ENCODE measurements around the gene LAMA4. TPM values are rescaled to one million over a fixed set of nuclear protein-coding genes. Genes with fewer than 3 reads are reported as not detected.

LAMA4 gene
- total and polyA plus RNA-seq, 2 of the 13 experiments (the other 11 are each of a cell fraction or from before 2014, with no cell fraction given), result not detected

DNA sequence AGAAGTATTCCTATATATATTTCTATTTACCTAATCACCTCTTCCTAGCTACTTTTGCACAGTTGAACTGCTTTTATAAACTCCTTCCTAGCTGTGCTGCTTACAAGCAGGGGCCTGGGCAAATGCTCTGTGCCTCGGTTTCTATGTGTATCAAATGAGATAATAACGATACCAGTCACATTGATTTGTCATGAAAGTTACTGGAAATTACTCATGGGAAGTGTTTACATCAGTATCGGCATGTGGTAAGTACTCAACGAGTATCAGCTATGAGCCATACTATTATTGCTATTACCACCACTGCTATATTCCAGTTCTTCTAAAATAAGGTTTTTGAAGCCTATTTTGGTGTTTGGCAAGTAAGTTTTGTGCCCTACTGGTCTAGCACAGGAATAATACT is 4.9 kb downstream of the LAMA4 start (continued):
- TF ChIP-seq, protein P1, sequence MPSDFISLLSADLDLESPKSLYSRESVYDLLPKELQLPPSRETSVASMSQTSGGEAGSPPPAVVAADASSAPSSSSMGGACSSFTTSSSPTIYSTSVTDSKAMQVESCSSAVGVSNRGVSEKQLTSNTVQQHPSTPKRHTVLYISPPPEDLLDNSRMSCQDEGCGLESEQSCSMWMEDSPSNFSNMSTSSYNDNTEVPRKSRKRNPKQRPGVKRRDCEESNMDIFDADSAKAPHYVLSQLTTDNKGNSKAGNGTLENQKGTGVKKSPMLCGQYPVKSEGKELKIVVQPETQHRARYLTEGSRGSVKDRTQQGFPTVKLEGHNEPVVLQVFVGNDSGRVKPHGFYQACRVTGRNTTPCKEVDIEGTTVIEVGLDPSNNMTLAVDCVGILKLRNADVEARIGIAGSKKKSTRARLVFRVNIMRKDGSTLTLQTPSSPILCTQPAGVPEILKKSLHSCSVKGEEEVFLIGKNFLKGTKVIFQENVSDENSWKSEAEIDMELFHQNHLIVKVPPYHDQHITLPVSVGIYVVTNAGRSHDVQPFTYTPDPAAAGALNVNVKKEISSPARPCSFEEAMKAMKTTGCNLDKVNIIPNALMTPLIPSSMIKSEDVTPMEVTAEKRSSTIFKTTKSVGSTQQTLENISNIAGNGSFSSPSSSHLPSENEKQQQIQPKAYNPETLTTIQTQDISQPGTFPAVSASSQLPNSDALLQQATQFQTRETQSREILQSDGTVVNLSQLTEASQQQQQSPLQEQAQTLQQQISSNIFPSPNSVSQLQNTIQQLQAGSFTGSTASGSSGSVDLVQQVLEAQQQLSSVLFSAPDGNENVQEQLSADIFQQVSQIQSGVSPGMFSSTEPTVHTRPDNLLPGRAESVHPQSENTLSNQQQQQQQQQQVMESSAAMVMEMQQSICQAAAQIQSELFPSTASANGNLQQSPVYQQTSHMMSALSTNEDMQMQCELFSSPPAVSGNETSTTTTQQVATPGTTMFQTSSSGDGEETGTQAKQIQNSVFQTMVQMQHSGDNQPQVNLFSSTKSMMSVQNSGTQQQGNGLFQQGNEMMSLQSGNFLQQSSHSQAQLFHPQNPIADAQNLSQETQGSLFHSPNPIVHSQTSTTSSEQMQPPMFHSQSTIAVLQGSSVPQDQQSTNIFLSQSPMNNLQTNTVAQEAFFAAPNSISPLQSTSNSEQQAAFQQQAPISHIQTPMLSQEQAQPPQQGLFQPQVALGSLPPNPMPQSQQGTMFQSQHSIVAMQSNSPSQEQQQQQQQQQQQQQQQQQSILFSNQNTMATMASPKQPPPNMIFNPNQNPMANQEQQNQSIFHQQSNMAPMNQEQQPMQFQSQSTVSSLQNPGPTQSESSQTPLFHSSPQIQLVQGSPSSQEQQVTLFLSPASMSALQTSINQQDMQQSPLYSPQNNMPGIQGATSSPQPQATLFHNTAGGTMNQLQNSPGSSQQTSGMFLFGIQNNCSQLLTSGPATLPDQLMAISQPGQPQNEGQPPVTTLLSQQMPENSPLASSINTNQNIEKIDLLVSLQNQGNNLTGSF (CRISPR knock-in tag; IDR thresholded peaks at IDR 0.05), result no peak
- TF ChIP-seq ZNF557 (CRISPR knock-in tag; IDR thresholded peaks at IDR 0.05) (no peak), BCL6 (CRISPR knock-in tag; IDR thresholded peaks at IDR 0.05) (no peak), WIZ (CRISPR knock-in tag; IDR thresholded peaks at IDR 0.05) (no peak)
- TF ChIP-seq, protein P2, sequence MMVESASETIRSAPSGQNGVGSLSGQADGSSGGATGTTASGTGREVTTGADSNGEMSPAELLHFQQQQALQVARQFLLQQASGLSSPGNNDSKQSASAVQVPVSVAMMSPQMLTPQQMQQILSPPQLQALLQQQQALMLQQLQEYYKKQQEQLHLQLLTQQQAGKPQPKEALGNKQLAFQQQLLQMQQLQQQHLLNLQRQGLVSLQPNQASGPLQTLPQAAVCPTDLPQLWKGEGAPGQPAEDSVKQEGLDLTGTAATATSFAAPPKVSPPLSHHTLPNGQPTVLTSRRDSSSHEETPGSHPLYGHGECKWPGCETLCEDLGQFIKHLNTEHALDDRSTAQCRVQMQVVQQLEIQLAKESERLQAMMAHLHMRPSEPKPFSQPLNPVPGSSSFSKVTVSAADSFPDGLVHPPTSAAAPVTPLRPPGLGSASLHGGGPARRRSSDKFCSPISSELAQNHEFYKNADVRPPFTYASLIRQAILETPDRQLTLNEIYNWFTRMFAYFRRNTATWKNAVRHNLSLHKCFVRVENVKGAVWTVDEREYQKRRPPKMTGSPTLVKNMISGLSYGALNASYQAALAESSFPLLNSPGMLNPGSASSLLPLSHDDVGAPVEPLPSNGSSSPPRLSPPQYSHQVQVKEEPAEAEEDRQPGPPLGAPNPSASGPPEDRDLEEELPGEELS (CRISPR knock-in tag; IDR thresholded peaks at IDR 0.05), result no peak

DNA sequence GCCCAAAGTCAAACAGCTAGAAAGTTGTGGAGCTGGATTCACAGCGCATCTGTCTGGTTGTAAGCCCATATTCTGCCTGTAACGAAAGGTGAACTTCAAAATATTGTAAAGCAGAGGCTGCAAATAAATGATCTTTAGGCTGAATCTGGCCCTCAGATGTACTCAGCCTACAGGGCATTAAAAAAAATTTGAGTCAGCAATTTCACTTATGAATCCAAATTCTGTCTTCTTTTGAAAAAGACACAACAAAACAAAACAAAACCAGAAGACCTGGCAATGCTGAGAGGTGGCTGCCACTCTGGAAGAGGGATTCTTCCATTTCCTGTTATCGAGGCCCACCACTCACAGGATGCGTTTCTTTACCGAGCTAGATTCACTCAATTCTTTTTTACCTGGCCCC is 7.1 kb downstream of the LAMA4 start:
- no peaks in the 10 kb centered on the region for H3K9me3 ChIP-seq (ENCODE audit: low read length)
- WGBS (ENCODE audit: low lambda C conversion rate), result 31% methylated on average over 5 of the region's 5 CpGs
- H3K27ac ChIP-seq (ENCODE audit: extremely low read length, insufficient read depth, low read length), result no peak overlapping the region
- in situ Hi-C loops (cut with HindIII; ENCODE audit: extremely low pct_ligation_motif_present, low pct_unique_long_range_greater_than_20kb), result no loop called here
- no peak overlapping the region for H3K4me2 ChIP-seq (ENCODE audit: low read depth, low read length)
- BruUV-seq (replicated peaks), result no TSS peak
- CTCF ChIA-PET (ENCODE audit: low intra/inter-chr PET ratio, low total read pairs), result no interaction called here
- POLR2A ChIA-PET, result no interaction called here
- H3K4me3 ChIP-seq (replicated peaks in 1 of 3; ENCODE audit: insufficient read depth in 1 of 3, low read depth in 2 of 3, low read length in 3 of 3), result no peak overlapping the region
- H2AFZ ChIP-seq (ENCODE audit: low read length), result no peak overlapping the region
- DNase-seq (ENCODE audit: low spot score), result no peak
- intact Hi-C loops (cut with micrococcal nuclease; ENCODE audit: unreplicated experiment), result no loop called here
- no peaks in the 10 kb centered on the region for H4K20me1 ChIP-seq (ENCODE audit: insufficient read depth, low read length)
- no peaks in the 10 kb centered on the region for H3K79me2 ChIP-seq (ENCODE audit: insufficient read depth, low read length)
- no peak for FAIRE-seq
- ATAC-seq, result no peak
- no peak overlapping the region for H3K9ac ChIP-seq (ENCODE audit: insufficient read depth, low read depth, low read length)
- peaks cover 0 to 4% of the 10 kb centered on the region in 2 experiments; a peak in 1 of 5 replicates for H3K27me3 ChIP-seq (ENCODE audit: control insufficient read depth in 1 of 2, insufficient read depth in 2 of 2, low read length in 2 of 2)
- no peaks in the 10 kb centered on the region for H3K36me3 ChIP-seq (replicated peaks in 1 of 2; ENCODE audit: control insufficient read depth in 1 of 2, insufficient read depth in 2 of 2, low read length in 2 of 2)
- no peaks in the 10 kb centered on the region for H3K4me1 ChIP-seq (ENCODE audit: insufficient read depth, low read length)
- TF ChIP-seq KLF6 (CRISPR knock-in tag; IDR thresholded peaks at IDR 0.05) (no peak), MAFK (conservative IDR thresholded peaks at IDR 0.05 in 1 of 2, IDR thresholded peaks at IDR 0.05 in 1 of 2; ENCODE audit: low read length in 2 of 2) (peak; percentile 79 to 90), TBX3 (IDR thresholded peaks at IDR 0.05; ENCODE audit: borderline replicate concordance) (no peak), POLR2G (IDR thresholded peaks at IDR 0.05; ENCODE audit: low read depth, low read length) (no peak), MAFF (IDR thresholded peaks at IDR 0.05; ENCODE audit: low read depth, low read length) (peak; percentile 84)
- TF ChIP-seq, protein P3, sequence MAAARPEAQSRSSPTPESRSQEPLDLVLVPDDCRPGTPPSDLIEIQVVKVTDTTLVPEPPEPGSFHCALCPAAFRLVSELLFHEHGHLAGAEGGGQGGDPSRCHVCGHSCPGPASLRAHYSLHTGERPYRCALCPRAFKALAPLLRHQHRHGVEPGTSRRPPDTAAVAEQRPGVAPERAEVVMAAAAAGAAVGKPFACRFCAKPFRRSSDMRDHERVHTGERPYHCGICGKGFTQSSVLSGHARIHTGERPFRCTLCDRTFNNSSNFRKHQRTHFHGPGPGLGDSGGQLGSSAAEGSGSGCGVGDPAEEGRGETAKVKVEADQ (CRISPR knock-in tag; IDR thresholded peaks at IDR 0.05; ENCODE audit: borderline replicate concordance), result no peak
- TF ChIP-seq, protein P4, sequence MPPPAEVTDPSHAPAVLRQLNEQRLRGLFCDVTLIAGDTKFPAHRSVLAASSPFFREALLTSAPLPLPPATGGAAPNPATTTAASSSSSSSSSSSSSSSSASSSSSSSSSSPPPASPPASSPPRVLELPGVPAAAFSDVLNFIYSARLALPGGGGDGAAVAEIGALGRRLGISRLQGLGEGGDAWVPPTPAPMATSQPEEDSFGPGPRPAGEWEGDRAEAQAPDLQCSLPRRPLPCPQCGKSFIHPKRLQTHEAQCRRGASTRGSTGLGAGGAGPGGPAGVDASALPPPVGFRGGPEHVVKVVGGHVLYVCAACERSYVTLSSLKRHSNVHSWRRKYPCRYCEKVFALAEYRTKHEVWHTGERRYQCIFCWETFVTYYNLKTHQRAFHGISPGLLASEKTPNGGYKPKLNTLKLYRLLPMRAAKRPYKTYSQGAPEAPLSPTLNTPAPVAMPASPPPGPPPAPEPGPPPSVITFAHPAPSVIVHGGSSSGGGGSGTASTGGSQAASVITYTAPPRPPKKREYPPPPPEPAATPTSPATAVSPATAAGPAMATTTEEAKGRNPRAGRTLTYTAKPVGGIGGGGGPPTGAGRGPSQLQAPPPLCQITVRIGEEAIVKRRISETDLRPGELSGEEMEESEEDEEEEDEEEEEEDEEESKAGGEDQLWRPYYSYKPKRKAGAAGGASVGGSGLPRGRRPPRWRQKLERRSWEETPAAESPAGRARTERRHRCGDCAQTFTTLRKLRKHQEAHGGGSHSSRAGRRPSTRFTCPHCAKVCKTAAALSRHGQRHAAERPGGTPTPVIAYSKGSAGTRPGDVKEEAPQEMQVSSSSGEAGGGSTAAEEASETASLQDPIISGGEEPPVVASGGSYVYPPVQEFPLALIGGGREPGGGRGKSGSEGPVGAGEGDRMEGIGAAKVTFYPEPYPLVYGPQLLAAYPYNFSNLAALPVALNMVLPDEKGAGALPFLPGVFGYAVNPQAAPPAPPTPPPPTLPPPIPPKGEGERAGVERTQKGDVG (CRISPR knock-in tag; IDR thresholded peaks at IDR 0.05; ENCODE audit: borderline replicate concordance), result no peak
